ENCODE measurements around the gene TBC1D1. TPM values are rescaled to one million over a fixed set of nuclear protein-coding genes. Genes with fewer than 3 reads are reported as not detected.
"Not testable (repeated sequence)": the region's sequence is repeated elsewhere in the genome, so short reads cannot be mapped to it uniquely, and the experiment has no call there.

TBC1D1 gene
- polyA plus RNA-seq, 2 donors: 10.4 to 15.3 TPM

DNA sequence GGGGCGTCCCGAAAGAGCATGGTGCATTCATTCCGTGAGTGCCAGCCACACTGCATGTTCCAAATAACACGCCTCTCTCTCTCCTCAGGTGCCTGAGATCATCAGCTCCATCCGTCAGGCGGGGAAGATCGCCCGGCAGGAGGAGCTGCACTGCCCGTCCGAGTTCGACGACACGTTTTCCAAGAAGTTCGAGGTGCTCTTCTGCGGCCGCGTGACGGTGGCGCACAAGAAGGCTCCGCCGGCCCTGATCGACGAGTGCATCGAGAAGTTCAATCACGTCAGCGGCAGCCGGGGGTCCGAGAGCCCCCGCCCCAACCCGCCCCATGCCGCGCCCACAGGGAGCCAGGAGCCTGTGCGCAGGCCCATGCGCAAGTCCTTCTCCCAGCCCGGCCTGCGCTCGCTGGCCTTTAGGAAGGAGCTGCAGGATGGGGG lies 123.6 kb downstream of the TBC1D1 start:
- Histone ChIP-seq H3K27ac (ENCODE audit: low read depth in 2 of 2, low read length in 1 of 2) (peak overlapping the region in 1 of 2 donors; percentile 7), H3K4me1 (ENCODE audit: control insufficient read depth in 2 of 2, insufficient read depth in 2 of 2, low read length in 1 of 2) (peaks cover 0 to 4% of the 10 kb centered on the region in 2 donors), H3K9me3 (ENCODE audit: control insufficient read depth in 2 of 2, insufficient read depth in 1 of 2, low read depth in 1 of 2, low read length in 1 of 2) (no peaks in the 10 kb centered on the region), H3K4me3 (ENCODE audit: low read depth in 1 of 2, low read length in 2 of 2) (no peak overlapping the region), H3K27me3 (ENCODE audit: control insufficient read depth in 1 of 2, insufficient read depth in 2 of 2, low read length in 2 of 2) (no peaks in the 10 kb centered on the region), H3K36me3 (ENCODE audit: control insufficient read depth in 2 of 2, insufficient read depth in 2 of 2, low read length in 1 of 2) (peaks cover 3 to 5% of the 10 kb centered on the region in 2 donors)
- WGBS, 2 donors: 91 to 93% methylated on average over 37 of the region's 37 CpGs

DNA sequence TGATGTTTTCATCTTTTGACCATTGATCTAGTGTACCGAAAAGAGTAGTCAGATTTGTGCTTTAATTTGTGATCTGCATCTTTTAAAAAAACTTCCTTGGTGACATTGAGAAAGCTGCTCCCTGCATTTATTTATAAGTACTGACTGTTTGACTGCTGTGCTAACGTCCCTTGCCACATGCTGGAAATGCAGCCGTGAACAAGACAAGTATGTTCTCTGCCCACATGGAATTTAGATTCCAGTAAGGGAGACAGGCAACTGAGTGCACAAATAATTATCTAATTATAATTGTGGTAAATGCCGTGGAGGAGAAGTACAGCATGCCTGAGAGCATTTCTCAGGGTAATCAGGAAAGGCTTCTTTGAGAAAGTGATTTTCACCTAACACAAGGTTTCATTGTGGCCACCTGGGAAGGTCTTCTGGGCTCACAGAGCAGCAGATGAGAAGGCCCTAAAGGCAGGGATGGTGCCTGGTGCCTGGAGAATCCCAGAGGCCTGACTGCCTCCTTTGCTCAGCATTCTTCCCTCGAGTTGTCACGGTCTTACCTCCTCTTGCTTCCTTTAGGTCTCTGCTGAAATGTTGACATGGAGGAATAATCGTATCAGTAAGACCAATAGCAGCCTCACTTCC lies 125.1 kb downstream of the TBC1D1 start:
- Histone ChIP-seq H3K4me3 (ENCODE audit: low read depth in 1 of 2, low read length in 2 of 2) (no peak overlapping the region), H3K27me3 (ENCODE audit: control insufficient read depth in 1 of 2, insufficient read depth in 2 of 2, low read length in 2 of 2) (no peaks in the 10 kb centered on the region), H3K9me3 (ENCODE audit: control insufficient read depth in 2 of 2, insufficient read depth in 1 of 2, low read depth in 1 of 2, low read length in 1 of 2) (no peaks in the 10 kb centered on the region), H3K4me1 (ENCODE audit: control insufficient read depth in 2 of 2, insufficient read depth in 2 of 2, low read length in 1 of 2) (peaks cover 0 to 4% of the 10 kb centered on the region in 2 donors), H3K36me3 (ENCODE audit: control insufficient read depth in 2 of 2, insufficient read depth in 2 of 2, low read length in 1 of 2) (peaks cover 3 to 5% of the 10 kb centered on the region in 2 donors), H3K27ac (ENCODE audit: low read depth in 2 of 2, low read length in 1 of 2) (peak overlapping the region in 1 of 2 donors; percentile 33)
- 80 to 85% methylated on average over 7 of the region's 7 CpGs for WGBS, 2 donors

DNA sequence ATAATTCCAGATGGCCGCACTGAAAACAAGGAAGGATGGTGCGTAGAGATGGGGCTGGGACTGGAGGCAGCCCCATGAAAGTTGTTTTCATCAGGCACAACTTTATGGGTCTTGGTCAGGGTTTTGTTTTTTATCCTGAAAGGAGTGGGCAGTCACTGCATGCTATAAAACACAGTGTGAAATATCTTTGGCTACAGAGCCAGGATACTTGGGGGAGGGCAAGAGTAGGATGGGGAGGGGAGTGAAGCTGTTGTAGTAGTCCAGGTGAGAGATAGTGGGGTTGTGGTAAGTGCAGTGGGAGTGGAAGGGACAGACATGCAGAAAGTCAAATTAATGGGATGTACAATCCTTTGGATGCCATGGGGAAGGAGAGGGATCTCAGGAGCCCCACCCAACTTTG lies 125.8 kb downstream of the TBC1D1 start:
- Histone ChIP-seq H3K9me3 (ENCODE audit: control insufficient read depth in 2 of 2, insufficient read depth in 1 of 2, low read depth in 1 of 2, low read length in 1 of 2) (no peaks in the 10 kb centered on the region), H3K4me1 (ENCODE audit: control insufficient read depth in 2 of 2, insufficient read depth in 2 of 2, low read length in 1 of 2) (peaks cover 0 to 4% of the 10 kb centered on the region in 2 donors), H3K27me3 (ENCODE audit: control insufficient read depth in 1 of 2, insufficient read depth in 2 of 2, low read length in 2 of 2) (no peaks in the 10 kb centered on the region), H3K4me3 (ENCODE audit: low read depth in 1 of 2, low read length in 2 of 2) (no peak overlapping the region), H3K27ac (ENCODE audit: low read depth in 2 of 2, low read length in 1 of 2) (no peak overlapping the region), H3K36me3 (ENCODE audit: control insufficient read depth in 2 of 2, insufficient read depth in 2 of 2, low read length in 1 of 2) (peaks cover 3 to 8% of the 10 kb centered on the region in 2 donors)
- WGBS, 2 donors: 98 to 100% methylated on average over 2 of the region's 2 CpGs

DNA sequence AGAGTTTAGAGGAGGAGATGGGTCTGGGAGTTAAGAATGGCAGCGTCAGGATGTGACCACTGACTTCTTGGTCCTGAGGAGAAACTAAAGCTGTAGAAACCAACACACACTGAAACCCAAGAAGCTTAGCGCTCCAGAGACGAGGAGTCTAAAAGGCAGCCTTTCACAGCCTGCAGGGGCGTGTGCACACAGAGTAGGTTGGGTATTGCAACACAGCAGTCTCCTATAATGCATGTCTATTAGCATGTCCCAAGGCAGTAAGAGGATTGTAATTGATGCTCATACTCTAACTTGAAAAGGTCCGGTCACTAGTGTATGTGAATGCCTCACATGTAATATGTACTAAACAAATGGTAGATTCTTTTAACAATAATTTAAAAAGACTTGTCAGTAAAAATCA lies 126.7 kb downstream of the TBC1D1 start:
- no peak overlapping the region for H3K4me3 ChIP-seq (ENCODE audit: low read depth in 1 of 2, low read length in 2 of 2)
- H3K36me3 ChIP-seq (ENCODE audit: control insufficient read depth in 2 of 2, insufficient read depth in 2 of 2, low read length in 1 of 2): peaks cover 3 to 8% of the 10 kb centered on the region in 2 donors
- H3K27me3 ChIP-seq (ENCODE audit: control insufficient read depth in 1 of 2, insufficient read depth in 2 of 2, low read length in 2 of 2): no peaks in the 10 kb centered on the region
- H3K4me1 ChIP-seq (ENCODE audit: control insufficient read depth in 2 of 2, insufficient read depth in 2 of 2, low read length in 1 of 2): peaks cover 0 to 4% of the 10 kb centered on the region in 2 donors
- H3K9me3 ChIP-seq (ENCODE audit: control insufficient read depth in 2 of 2, insufficient read depth in 1 of 2, low read depth in 1 of 2, low read length in 1 of 2): no peaks in the 10 kb centered on the region
- WGBS, 2 donors: 91 to 92% methylated on average over 5 of the region's 5 CpGs
- H3K27ac ChIP-seq (ENCODE audit: low read depth in 2 of 2, low read length in 1 of 2): no peak overlapping the region

DNA sequence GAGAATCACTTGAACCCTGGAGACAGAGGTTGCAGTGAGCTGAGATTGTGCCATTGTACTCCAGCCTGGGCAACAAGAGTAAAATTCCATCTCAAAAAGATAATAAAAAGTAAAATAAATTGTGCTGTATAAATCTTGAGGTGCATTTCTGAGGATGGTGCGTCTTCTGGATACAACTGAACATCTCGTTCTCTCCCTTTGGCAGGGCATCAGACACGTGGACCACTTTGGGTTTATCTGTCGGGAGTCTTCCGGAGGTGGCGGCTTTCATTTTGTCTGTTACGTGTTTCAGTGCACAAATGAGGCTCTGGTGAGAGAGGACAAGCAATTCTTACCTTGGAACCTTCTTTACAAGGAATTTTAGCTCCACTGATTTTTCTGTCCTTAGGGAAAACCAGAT lies 129.5 kb downstream of the TBC1D1 start:
- H3K27ac ChIP-seq (ENCODE audit: low read depth in 2 of 2, low read length in 1 of 2): no peak overlapping the region
- no peaks in the 10 kb centered on the region for H3K9me3 ChIP-seq (ENCODE audit: control insufficient read depth in 2 of 2, insufficient read depth in 1 of 2, low read depth in 1 of 2, low read length in 1 of 2)
- H3K4me3 ChIP-seq (ENCODE audit: low read depth in 1 of 2, low read length in 2 of 2): no peak overlapping the region
- H3K4me1 ChIP-seq (ENCODE audit: control insufficient read depth in 2 of 2, insufficient read depth in 2 of 2, low read length in 1 of 2): no peaks in the 10 kb centered on the region
- no peaks in the 10 kb centered on the region for H3K27me3 ChIP-seq (ENCODE audit: control insufficient read depth in 1 of 2, insufficient read depth in 2 of 2, low read length in 2 of 2)
- WGBS, 2 donors: 98% methylated on average over 7 of the region's 7 CpGs
- peaks cover 0 to 5% of the 10 kb centered on the region in 2 donors for H3K36me3 ChIP-seq (ENCODE audit: control insufficient read depth in 2 of 2, insufficient read depth in 2 of 2, low read length in 1 of 2)

DNA sequence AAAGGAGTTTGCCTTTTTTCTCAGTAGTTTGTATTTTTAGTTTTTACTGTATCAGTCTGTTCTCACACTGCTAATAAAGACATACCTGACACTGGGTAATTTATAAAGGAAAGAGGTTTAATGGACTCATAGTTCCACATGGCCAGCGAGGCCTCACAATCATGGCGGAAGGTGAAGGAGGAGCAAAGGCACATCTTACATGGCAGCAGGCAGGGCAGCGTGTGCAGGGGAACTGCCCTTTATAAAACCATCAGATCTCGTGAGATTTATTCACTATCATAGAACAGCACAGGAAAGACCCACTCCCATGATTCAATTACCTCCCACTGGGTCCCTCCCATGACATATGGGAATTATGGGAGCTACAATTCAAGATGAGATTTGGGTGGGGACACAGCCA lies 130.1 kb downstream of the TBC1D1 start:
- 98 to 99% methylated on average over 4 of the region's 4 CpGs for WGBS, 2 donors
- H3K27ac ChIP-seq (ENCODE audit: low read depth in 2 of 2, low read length in 1 of 2); H3K4me1 ChIP-seq (ENCODE audit: control insufficient read depth in 2 of 2, insufficient read depth in 2 of 2, low read length in 1 of 2); H3K9me3 ChIP-seq (ENCODE audit: control insufficient read depth in 2 of 2, insufficient read depth in 1 of 2, low read depth in 1 of 2, low read length in 1 of 2); H3K4me3 ChIP-seq (ENCODE audit: low read depth in 1 of 2, low read length in 2 of 2); H3K27me3 ChIP-seq (ENCODE audit: control insufficient read depth in 1 of 2, insufficient read depth in 2 of 2, low read length in 2 of 2); H3K36me3 ChIP-seq (ENCODE audit: control insufficient read depth in 2 of 2, insufficient read depth in 2 of 2, low read length in 1 of 2): not testable (repeated sequence)

DNA sequence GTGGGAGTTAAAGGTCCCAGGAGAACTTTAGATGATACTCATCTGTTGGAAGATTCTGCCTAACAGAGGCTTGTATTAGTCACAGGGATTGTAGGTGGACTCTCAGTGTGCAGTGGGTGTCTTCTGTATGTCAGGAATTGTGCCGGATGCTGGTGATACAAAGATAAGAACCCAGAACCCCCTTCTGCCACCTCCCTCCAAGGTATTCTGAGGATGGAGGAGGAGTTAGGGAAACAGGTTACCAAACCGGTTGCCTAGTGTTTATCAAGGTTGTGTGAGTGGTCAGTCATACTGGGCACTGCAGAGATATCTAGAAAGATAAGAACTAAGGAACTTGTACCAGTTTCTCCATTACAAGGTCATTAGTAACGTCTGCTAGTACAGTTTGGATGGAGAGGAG lies 130.9 kb downstream of the TBC1D1 start:
- Histone ChIP-seq H3K9me3 (ENCODE audit: control insufficient read depth in 2 of 2, insufficient read depth in 1 of 2, low read depth in 1 of 2, low read length in 1 of 2) (no peaks in the 10 kb centered on the region), H3K4me3 (ENCODE audit: low read depth in 1 of 2, low read length in 2 of 2) (no peak overlapping the region), H3K27me3 (ENCODE audit: control insufficient read depth in 1 of 2, insufficient read depth in 2 of 2, low read length in 2 of 2) (no peaks in the 10 kb centered on the region), H3K36me3 (ENCODE audit: control insufficient read depth in 2 of 2, insufficient read depth in 2 of 2, low read length in 1 of 2) (peaks cover 3 to 5% of the 10 kb centered on the region in 2 donors), H3K27ac (ENCODE audit: low read depth in 2 of 2, low read length in 1 of 2) (no peak overlapping the region), H3K4me1 (ENCODE audit: control insufficient read depth in 2 of 2, insufficient read depth in 2 of 2, low read length in 1 of 2) (peaks cover 0 to 4% of the 10 kb centered on the region in 2 donors)
- 85 to 92% methylated on average over 3 of the region's 3 CpGs for WGBS, 2 donors

DNA sequence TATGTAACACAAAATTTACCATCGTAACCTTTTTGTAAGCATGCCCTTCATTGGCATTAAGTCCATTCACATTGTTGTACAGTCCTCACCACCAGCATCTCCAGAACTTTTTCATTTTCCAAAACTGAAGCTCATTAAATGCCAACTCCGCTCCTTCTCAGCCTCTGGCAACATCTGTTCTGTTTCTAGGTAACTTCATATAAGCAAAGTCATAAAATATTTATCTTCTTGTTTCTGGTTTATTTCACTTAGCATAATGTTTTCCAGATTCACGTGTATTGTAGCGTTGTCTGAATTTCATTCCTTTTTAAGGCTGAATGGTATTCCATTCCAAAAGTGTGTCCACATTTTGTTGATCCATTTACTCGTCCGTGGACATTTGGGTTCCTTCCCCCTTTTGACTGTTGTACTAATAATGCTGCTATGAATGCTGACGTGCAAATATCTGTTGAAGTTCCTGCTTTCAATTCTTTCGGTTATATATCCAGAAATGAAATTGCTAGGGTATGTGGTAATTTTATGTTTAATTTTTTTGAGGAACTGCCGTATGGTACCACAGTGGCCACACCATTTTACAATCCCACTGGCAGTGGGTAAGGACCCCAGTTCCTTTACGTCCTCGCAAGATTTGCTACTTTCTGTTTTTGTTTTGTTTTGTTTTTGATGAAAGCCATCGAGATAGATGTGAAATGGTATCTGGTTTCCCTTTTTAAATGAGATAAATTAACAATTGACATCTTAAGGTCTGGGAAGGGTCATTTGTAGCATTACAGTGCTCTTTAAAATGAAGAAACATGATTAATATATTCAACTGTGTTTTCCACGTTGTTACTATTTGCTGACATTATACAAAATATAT lies 132.7 kb downstream of the TBC1D1 start:
- H3K36me3 ChIP-seq (ENCODE audit: control insufficient read depth in 2 of 2, insufficient read depth in 2 of 2, low read length in 1 of 2): peaks cover 3 to 4% of the 10 kb centered on the region in 2 donors
- peaks cover 0 to 4% of the 10 kb centered on the region in 2 donors for H3K4me1 ChIP-seq (ENCODE audit: control insufficient read depth in 2 of 2, insufficient read depth in 2 of 2, low read length in 1 of 2)
- 68 to 70% methylated on average over 13 of the region's 13 CpGs for WGBS, 2 donors
- no peak overlapping the region for H3K4me3 ChIP-seq (ENCODE audit: low read depth in 1 of 2, low read length in 2 of 2)
- H3K9me3 ChIP-seq (ENCODE audit: control insufficient read depth in 2 of 2, insufficient read depth in 1 of 2, low read depth in 1 of 2, low read length in 1 of 2): no peaks in the 10 kb centered on the region
- H3K27me3 ChIP-seq (ENCODE audit: control insufficient read depth in 1 of 2, insufficient read depth in 2 of 2, low read length in 2 of 2): no peaks in the 10 kb centered on the region
- H3K27ac ChIP-seq (ENCODE audit: low read depth in 2 of 2, low read length in 1 of 2): no peak overlapping the region

DNA sequence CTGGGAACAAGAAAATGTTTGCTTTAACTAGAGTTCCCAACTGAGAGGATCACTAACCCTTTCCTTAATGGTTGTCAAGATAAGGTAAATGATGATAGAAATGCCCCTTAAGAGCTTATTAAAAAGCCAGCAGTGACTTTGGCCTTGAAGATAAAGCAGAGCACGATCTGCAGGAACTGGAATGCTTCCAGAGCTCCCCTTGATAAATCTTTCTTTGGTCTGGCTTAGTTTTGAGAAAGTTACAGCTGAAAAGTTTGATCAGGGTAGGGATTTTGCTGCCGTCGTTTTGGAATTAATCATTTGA lies 133.3 kb downstream of the TBC1D1 start:
- peaks cover 3 to 4% of the 10 kb centered on the region in 2 donors for H3K36me3 ChIP-seq (ENCODE audit: control insufficient read depth in 2 of 2, insufficient read depth in 2 of 2, low read length in 1 of 2)
- WGBS, 2 donors: 22 to 52% methylated on average over 3 of the region's 3 CpGs
- H3K4me1 ChIP-seq (ENCODE audit: control insufficient read depth in 2 of 2, insufficient read depth in 2 of 2, low read length in 1 of 2): peaks cover 0 to 4% of the 10 kb centered on the region in 2 donors
- H3K27ac ChIP-seq (ENCODE audit: low read depth in 2 of 2, low read length in 1 of 2): no peak overlapping the region
- H3K27me3 ChIP-seq (ENCODE audit: control insufficient read depth in 1 of 2, insufficient read depth in 2 of 2, low read length in 2 of 2): no peaks in the 10 kb centered on the region
- no peak overlapping the region for H3K4me3 ChIP-seq (ENCODE audit: low read depth in 1 of 2, low read length in 2 of 2)
- no peaks in the 10 kb centered on the region for H3K9me3 ChIP-seq (ENCODE audit: control insufficient read depth in 2 of 2, insufficient read depth in 1 of 2, low read depth in 1 of 2, low read length in 1 of 2)
